ENCODE measurements around the gene SHD.

- no peak for TF ChIP-seq CTCF (IDR thresholded peaks at IDR 0.05)
- no peak for TF ChIP-seq POLR2AphosphoS5 (IDR thresholded peaks at IDR 0.05; ENCODE audit: low read depth, low read length)
Measured at GRCh38 chr19:4301590-4302242, 22.6 kb downstream of the SHD start.
